Erythroblast (primary cell): ENCODE data around the gene GPR148.

Experiments
- GATA1 ChIP-seq: IDR thresholded peaks from 2 replicates; pipeline ENCODE4 v1.6.1; 2011; ENCODE audit warnings: low read depth, mild to moderate bottlenecking, control low read depth, low read length, moderate library complexity
- POLR2A ChIP-seq: IDR thresholded peaks from 2 replicates; pipeline ENCODE4 v1.6.1; 2011; ENCODE audit warnings: mild to moderate bottlenecking, low read length

DNA sequence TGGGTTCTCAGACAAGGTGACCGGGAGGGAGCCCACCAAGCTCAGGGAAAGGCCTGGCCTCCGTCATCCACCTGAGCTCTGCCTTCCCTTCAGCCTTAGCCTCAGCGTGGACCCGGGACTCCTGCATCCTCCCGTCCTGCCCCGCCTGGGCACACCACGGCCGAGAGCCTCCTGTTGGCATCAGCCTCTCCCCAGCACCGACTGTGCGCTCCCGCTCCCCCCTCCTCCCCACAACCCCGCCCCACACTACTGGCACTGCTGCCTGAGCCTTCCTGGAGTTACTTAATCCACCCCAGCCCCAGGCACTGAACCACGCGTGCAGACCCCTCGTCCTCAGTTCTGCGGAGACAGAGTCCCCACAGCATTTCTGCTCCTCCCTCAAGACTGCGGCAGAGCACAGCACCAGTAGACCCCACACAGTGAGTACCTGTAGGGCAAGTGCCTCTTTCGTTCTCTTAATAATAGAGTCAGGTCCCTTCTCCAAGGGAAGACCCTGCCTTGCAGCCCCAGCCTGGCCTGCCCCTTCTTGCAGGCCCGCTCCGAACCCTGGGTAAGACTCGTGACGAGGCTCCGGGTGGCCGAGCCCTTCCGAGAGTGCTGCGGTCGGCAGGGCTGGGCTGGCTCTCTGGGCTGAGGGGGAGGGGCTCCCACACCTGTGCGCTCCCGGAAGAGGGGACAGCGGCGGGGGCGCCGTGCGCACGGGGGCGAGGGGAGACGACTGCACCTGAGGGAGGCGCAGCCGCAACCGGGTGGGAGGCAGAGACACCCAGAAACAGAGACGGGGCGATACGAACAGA is 26.6 kb downstream of the GPR148 start, which contains the start of gene AMER3:
- TF ChIP-seq POLR2A (no peak), GATA1 (no peak)
